ENCODE results near the gene ERCC2.

DNA sequence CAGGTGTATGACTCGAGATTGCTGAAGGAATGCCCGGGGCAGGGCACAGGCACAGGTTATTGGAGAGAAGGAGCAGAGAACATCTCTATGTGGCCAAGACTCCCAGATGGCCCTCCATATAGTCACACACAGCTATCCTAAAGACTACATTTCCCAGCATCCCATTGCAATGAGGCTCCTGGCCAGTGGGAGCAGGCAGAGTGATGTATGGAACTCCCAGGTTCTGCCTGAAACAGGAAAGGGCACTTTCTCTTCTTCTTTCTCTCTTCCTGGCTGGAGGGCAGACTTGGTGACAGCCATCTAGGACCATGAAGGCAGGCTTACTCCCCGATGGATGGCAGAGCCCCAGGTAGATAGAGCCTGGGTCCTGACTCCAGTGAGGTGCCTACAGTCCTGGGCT is 21.0 kb upstream of the ERCC2 start:
- TF ChIP-seq, protein P1, sequence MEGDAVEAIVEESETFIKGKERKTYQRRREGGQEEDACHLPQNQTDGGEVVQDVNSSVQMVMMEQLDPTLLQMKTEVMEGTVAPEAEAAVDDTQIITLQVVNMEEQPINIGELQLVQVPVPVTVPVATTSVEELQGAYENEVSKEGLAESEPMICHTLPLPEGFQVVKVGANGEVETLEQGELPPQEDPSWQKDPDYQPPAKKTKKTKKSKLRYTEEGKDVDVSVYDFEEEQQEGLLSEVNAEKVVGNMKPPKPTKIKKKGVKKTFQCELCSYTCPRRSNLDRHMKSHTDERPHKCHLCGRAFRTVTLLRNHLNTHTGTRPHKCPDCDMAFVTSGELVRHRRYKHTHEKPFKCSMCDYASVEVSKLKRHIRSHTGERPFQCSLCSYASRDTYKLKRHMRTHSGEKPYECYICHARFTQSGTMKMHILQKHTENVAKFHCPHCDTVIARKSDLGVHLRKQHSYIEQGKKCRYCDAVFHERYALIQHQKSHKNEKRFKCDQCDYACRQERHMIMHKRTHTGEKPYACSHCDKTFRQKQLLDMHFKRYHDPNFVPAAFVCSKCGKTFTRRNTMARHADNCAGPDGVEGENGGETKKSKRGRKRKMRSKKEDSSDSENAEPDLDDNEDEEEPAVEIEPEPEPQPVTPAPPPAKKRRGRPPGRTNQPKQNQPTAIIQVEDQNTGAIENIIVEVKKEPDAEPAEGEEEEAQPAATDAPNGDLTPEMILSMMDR (IDR thresholded peaks at IDR 0.05; ENCODE audit: low read depth, low read length, poor library complexity, severe bottlenecking) = no peak
- TF ChIP-seq EZH2phosphoT487 (IDR thresholded peaks at IDR 0.05; ENCODE audit: borderline replicate concordance, low read length) = no peak

Measured in DOHH2 (cell line).